Stimulated activated CD4-positive, alpha-beta T cell treated with anti-CD3 and anti-CD28 coated beads, Interleukin-12 subunit alpha, Interleukin-12 subunit beta, amount 100 ng/mL, for 24 hours (primary cell): ENCODE results near the gene LRRC8A.
A peak's percentile ranks its signal among the peaks of the same experiment; 100 is the strongest.
"Not testable (repeated sequence)": the region's sequence is repeated elsewhere in the genome, so short reads cannot be mapped to it uniquely, and the experiment has no call there.

Source experiments
- DNase-seq, 2 experiments: peaks; one replicate each; pipeline ENCODE4 v3.0.0-alpha.2; 2020; ENCODE audit warnings: low read depth in 2 of 2

The LRRC8A gene

GRCh38 chr9:128863647-128864046, 18.3 kb upstream of the LRRC8A start:
- peak; percentile 70 to 83 for DNase-seq

GRCh38 chr9:128870128-128870940, 11.6 kb upstream of the LRRC8A start:
- no peak for DNase-seq

GRCh38 chr9:128870941-128871265, 11.0 kb upstream of the LRRC8A start:
- DNase-seq, result not testable (repeated sequence)

GRCh38 chr9:128877852-128878251, 4.1 kb upstream of the LRRC8A start:
- no peak for DNase-seq

GRCh38 chr9:128882677-128883603, 1.0 kb downstream of the LRRC8A start:
- no peak for DNase-seq

- DNase-seq, result no peak
These were observed 2.2 kb downstream of the LRRC8A start for GRCh38 chr9:128884164-128884563.

- DNase-seq, result no peak
These were observed 3.4 kb downstream of the LRRC8A start for GRCh38 chr9:128885376-128885775.

GRCh38 chr9:128885798-128886197, 3.9 kb downstream of the LRRC8A start:
- no peak for DNase-seq

GRCh38 chr9:128886211-128886891, 4.4 kb downstream of the LRRC8A start:
- no peak for DNase-seq

- no peak for DNase-seq
These were observed 5.1 kb downstream of the LRRC8A start for GRCh38 chr9:128887049-128887448.

GRCh38 chr9:128887914-128888350, 6.0 kb downstream of the LRRC8A start:
- no peak for DNase-seq

GRCh38 chr9:128891321-128892220, 9.6 kb downstream of the LRRC8A start:
- DNase-seq, result no peak

GRCh38 chr9:128892221-128892921, 10.4 kb downstream of the LRRC8A start:
- no peak for DNase-seq

- no peak for DNase-seq
These were observed 11.4 kb downstream of the LRRC8A start for GRCh38 chr9:128893354-128893753.

- no peak for DNase-seq
These were observed 12.8 kb downstream of the LRRC8A start for GRCh38 chr9:128894764-128895163.

- DNase-seq, result no peak
These were observed 13.6 kb downstream of the LRRC8A start for GRCh38 chr9:128895556-128895955.

- DNase-seq, result no peak
These were observed 16.4 kb downstream of the LRRC8A start for GRCh38 chr9:128898382-128898781.

GRCh38 chr9:128898845-128899565, 17.1 kb downstream of the LRRC8A start:
- no peak for DNase-seq

GRCh38 chr9:128899566-128900322, 17.8 kb downstream of the LRRC8A start:
- no peak for DNase-seq
